HG03066 (cell line): ENCODE data around the gene ATN1.
"Not testable (repeated sequence)": the region's sequence is repeated elsewhere in the genome, so short reads cannot be mapped to it uniquely, and the experiment has no call there.

Experiments
- ATAC-seq: cut with Tn5 transposase; IDR thresholded peaks from one replicate; pipeline ENCODE4 v1.9.1; 2021; ENCODE audit warnings: low read depth; ENCODE audit not compliant: unreplicated experiment

ATN1 gene

DNA sequence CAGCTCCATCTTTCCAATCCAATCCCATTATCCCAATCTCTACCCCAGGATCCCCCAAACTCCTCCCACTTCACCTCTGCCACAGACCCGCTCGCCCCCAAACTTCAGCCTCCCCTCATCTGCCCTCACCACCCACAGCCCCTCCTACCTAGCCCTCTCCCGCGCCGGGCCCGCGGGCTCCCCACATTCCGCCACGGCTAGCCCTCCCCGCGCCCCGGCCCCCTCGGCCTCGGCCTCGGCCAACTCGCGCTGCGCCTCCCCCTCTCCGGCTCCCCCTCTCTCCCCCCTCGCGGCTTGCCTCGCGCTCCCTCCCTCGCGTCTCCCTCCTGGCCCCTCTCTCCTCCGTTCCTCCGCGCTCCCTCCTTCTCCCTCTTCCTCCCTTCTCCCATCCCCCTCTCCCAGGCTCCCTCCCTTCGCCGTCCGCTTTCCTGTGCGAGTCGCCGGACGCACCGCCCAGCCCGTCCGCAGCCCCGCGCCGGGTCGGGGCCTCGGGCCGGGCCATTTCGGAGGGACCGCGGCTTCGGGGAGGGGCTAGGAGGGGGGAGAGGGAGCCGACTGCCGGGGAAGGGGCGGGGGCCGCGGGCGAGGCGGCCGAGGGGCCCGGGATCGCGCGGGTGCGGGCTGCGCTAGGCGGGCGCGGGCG lies at the start of gene ATN1:
Gene ATN1, plus strand, starts transcription at position 581 of the 643 bp plus-strand sequence. CDS start 6,043 bp downstream, outside the sequence.
- no peak for ATAC-seq

DNA sequence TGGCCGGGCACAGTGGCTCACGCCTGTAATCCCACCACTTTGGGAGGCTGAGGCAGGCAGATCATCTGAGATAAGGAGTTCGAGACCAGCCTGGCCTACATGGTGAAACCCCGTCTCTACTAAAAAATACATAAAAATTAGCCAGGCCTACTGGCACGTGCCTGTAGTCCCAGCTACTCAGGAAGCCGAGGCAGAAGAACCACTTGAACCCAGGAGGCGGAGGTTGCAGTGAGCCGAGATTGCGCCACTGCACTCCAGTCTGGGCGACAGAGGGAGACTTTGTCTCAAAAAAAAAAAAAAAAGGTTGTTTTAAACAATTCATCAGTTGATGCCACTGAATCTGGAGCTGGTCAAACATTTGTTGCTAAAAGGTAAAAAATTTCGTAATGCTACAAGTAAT lies 47.9 kb upstream of the ATN1 start:
- not testable (repeated sequence) for ATAC-seq

- ATAC-seq = no peak
Measured at GRCh38 chr12:6883252-6883651, 44.5 kb upstream of the ATN1 start.

GRCh38 chr12:6883683-6884082 lies 44.1 kb upstream of the ATN1 start:
- ATAC-seq = no peak

DNA sequence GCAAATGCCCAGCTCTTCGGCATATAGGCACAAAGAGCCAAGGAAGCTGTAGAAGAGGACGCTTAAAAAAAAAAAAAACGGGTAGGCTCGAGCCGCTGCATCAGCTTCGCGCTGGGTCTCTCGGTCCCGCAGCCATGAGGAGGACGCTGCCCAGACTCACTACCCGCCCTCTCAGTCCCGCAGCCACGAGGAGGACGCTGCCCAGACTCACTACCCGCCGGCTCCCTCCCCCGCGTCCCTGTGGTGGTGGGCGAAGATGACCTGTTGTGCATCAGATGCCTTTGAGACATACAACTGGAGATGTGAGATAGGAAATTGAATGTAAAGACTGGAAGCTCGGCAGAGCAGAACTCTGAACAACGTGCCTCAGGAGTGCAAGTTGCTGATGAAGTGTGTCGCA lies 43.2 kb upstream of the ATN1 start:
- ATAC-seq = no peak

DNA sequence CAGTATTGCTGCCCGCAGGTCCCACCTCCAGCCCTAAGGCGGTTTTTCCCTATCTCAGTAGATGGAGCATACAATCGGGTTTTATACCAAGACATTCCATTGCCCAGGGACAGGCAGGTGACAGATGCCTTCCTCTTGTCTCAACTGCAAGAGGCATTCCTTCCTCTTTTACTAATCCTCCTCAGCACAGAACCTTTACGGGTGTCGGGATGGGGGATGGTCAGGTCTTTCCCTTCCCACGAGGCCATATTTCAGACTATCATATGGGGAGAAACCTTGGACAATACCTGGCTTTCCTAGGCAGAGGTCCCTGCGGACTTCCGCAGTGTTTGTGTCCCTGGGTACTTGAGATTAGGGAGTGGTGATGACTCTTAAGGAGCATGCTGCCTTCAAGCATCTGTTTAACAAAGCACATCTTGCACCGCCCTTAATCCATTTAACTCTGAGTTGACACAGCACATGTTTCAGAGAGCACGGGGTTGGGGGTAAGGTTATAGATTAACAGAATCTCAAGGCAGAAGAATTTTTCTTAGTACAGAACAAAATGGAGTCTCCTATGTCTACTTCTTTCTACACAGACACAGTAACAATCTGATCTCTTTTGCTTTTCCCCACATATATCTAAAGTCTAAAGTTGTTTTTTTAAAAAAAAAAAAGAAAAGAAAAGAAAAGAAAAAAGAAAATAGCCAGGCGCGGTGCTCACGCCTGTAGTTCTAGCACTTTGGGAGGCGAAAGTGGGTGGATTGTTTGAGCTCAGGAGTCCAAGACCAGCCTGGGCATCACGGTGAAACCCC lies 41.4 kb upstream of the ATN1 start:
- not testable (repeated sequence) for ATAC-seq

DNA sequence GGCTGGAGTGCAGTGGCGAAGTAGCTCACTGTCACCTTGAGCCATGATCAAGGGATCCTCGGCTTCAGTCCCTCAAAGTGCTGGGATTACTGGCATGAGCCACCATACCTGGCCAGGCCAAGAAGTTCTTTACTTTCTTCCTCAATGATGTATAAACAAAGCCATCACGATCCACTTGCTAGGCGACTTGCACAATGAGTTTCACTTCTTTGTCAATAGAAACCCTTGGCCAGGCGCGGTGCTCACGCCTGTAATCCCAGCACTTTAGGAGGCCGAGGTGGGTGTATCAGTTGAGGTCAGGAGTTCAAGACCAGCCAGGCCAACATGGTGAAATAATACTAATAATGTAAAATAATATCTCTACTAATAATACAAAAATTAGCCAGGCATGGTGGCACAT lies 40.3 kb upstream of the ATN1 start:
- no peak for ATAC-seq

DNA sequence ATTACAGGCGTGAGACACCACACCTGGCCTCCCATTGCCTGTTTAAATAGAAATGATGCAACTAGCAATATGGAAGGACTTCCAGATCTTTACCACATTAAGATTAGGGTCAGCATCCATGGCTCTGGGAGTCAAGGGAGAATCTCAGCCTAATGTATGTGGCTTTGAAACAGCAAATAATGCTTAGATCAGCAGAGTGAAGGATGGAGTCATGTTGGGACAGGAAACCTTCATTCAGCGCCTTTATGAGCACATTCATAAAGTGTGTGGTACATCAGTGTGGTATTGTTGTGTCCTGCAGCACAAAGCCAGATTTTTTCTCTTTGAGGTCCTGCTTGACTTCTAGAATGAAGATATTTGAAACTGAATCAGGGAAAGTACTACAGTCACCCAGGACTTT lies 39.4 kb upstream of the ATN1 start:
- ATAC-seq = no peak

GRCh38 chr12:6888794-6889193 lies 39.0 kb upstream of the ATN1 start:
- not testable (repeated sequence) for ATAC-seq

DNA sequence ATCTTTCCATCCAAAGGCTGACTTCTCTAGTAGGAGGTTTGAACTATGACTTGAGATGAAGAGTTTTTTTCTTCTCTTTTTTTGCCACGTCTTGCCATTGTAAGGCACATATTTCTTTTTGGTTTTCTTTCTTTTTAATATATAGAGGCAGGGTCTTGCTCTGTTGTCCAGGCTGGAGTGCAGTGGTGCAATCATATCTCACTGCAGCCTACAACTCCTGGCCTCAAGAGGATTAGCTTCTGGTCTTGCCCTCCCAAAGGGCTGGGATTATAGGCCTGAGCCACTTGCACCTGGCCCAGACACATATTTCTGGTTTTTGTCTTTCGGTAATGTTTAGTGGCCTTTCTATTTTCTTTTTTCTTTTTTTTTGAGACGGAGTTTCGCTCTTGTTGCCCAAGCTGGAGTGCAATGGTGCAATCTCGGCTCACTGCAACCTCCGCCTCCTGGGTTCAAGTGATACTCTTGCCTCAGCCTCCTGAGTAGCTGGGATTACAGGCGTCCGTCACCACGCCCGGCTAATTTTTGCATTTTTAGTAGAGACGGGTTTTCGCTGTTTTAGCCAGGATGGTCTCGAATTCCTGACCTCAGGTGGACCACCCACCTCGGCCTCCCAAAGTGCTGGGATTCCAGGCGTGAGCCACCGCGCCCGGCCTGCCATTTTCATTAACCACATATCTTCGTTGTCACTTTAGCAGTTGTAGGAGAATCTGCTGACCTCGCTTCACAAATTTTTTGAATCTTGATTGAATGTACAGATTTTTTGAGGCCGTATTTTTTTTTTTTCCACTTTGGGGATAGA lies 37.8 kb upstream of the ATN1 start:
- not testable (repeated sequence) for ATAC-seq

GRCh38 chr12:6890789-6891645 lies 36.7 kb upstream of the ATN1 start:
- ATAC-seq = peak; percentile 93

DNA sequence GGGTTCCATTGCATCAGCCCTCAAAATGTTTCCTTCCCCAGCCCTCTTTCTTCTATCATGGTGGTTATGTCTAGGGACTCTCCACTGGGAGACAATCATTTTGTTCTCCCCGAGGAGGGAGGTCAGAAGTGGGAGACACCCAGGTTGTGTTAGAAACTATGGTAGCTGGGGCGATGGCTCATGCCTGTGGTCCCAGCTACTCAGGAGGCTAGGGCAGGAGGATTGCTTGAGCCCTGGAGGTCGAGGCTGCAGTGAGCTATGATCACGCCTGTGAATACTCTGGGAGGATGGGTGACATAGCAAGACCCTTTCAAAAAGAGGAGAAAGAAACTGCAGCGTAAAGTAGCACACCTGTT lies 36.1 kb upstream of the ATN1 start:
- peak; percentile 12 for ATAC-seq

- not testable (repeated sequence) for ATAC-seq
Measured at GRCh38 chr12:6892683-6893082, 35.1 kb upstream of the ATN1 start.

GRCh38 chr12:6894321-6894720 lies 33.4 kb upstream of the ATN1 start:
- ATAC-seq = no peak

- ATAC-seq = no peak
Measured at GRCh38 chr12:6896846-6897435, 30.8 kb upstream of the ATN1 start.

GRCh38 chr12:6899427-6899826 lies 28.3 kb upstream of the ATN1 start:
- ATAC-seq = no peak

- no peak for ATAC-seq
Measured at GRCh38 chr12:6899837-6900519, 27.8 kb upstream of the ATN1 start.

GRCh38 chr12:6902448-6902847 lies 25.3 kb upstream of the ATN1 start:
- no peak for ATAC-seq

DNA sequence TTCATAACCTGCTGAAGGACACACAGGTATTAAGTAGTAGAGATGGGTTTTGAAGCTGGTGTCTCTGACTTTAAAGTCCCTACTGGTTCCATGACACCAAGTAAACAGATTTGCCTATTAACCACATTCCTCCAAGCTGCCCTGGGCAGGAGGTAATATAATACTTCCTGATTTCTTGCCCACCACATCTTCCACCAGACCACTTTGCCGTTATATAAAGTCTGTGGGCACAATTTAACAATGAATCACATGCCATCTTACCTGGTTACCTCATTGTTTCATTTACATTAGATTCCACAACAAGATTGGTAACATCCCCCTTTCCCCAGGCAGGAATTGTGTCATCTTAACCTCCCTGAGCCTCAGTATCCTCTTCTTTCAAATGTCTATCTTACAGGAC lies 24.0 kb upstream of the ATN1 start:
- no peak for ATAC-seq
